HepG2 (cell line): ENCODE results near the gene PNLIPRP1.

Experiments
- ARNT ChIP-seq: fragments of 450-650 bp; IDR thresholded peaks from 2 replicates; pipeline ENCODE4 v1.6.1; 2017
- EP300 ChIP-seq, 3 experiments: sonication (generic) in 1 of 3; formaldehyde crosslinking in 1 of 3; IDR thresholded peaks; 2 replicates each; pipeline versions ENCODE4 v1.5.1 to v1.6.1; 2011 to 2020; ENCODE audit warnings: low read depth in 2 of 3, low read length in 2 of 3, borderline replicate concordance in 1 of 3, improper control_type of control experiment in 1 of 3, mild to moderate bottlenecking in 1 of 3, missing genetic modification reagents in 1 of 3, moderate library complexity in 1 of 3
- FOXA1 ChIP-seq, 2 experiments: fragments of 450-650 bp in 1 of 2; sonication (generic) in 1 of 2; formaldehyde crosslinking in 1 of 2; IDR thresholded peaks; 2 replicates each; pipeline versions ENCODE4 v1.4.0 to v1.6.1; 2016 to 2020; ENCODE audit warnings: missing genetic modification reagents in 1 of 2
- IRX3 ChIP-seq: sonication (generic); formaldehyde crosslinking; IDR thresholded peaks from 2 replicates; pipeline ENCODE4 v1.8.1; 2023; ENCODE audit warnings: mild to moderate bottlenecking, low read depth, missing genetic modification reagents, borderline replicate concordance
- NCOA1 ChIP-seq: sonication (generic); formaldehyde crosslinking; IDR thresholded peaks from 2 replicates; pipeline ENCODE4 v1.9.0; 2021; ENCODE audit warnings: missing genetic modification reagents
- POLR2A ChIP-seq, 2 experiments: IDR thresholded peaks; 2 replicates each; pipeline ENCODE4 v1.6.1; 2011; ENCODE audit warnings: low read depth in 2 of 2, low read length in 2 of 2, mild to moderate bottlenecking in 1 of 2, moderate library complexity in 1 of 2; ENCODE audit not compliant: insufficient read depth in 1 of 2
- POLR2AphosphoS5 ChIP-seq: IDR thresholded peaks from 2 replicates; pipeline ENCODE4 v1.6.1; 2012; ENCODE audit warnings: low read depth, low read length
- TSC22D2 ChIP-seq: sonication (generic); formaldehyde crosslinking; IDR thresholded peaks from 2 replicates; pipeline ENCODE4 v1.5.1; 2020; ENCODE audit warnings: missing genetic modification reagents, mild to moderate bottlenecking, borderline replicate concordance
- USF2 ChIP-seq, 2 experiments: sonication (generic) in 1 of 2; formaldehyde crosslinking in 1 of 2; IDR thresholded peaks; 2 replicates each; pipeline versions ENCODE4 v1.5.1 to v1.6.1; 2011 to 2020; ENCODE audit warnings: borderline replicate concordance in 1 of 2, low read depth in 1 of 2, low read length in 1 of 2, mild to moderate bottlenecking in 1 of 2, missing genetic modification reagents in 1 of 2, moderate library complexity in 1 of 2

DNA sequence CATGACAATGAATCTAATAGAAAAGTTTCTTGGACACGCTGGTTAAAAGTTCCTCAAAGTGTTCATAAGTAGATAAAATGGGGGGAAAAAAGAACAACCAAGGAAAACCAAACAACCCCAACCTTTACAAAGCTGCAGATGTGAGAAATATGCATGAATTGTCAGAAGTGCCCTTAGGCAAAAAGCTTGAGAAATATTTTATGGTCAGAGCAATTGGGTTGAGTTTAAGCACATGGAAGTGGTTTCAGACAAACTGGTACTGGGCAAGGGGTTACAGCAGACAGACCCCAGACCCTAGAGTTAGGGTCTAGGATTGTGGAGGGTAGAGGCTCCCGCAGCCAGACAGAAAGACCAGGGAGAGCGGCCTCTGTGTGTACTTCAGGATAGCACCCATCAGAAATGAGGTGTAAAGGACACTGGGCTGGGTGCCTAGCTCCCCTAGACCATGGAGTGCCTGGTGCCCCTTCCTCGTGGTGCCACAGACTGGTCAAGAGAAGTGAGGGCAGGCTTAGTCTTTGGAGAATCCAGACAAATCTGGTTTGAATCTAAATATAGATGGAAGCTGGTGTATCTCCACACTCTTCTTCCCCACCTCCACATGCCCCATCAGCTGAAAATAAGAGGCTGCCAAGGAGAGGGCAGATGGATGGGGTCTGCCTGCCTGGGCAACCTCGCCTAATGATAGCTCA is 67.2 kb downstream of the PNLIPRP1 start:
- TF ChIP-seq NCOA1 (CRISPR knock-in tag): no peak
- no peak for TF ChIP-seq POLR2AphosphoS5
- no peak for TF ChIP-seq TSC22D2 (CRISPR knock-in tag)
- TF ChIP-seq ARNT: no peak
- no peak for TF ChIP-seq IRX3 (CRISPR knock-in tag)
- TF ChIP-seq FOXA1 (IDR thresholded peaks at IDR 0.05): no peak
- TF ChIP-seq FOXA1 (CRISPR knock-in tag; IDR thresholded peaks at IDR 0.05): no peak
- TF ChIP-seq USF2 (IDR thresholded peaks at IDR 0.05; ENCODE audit: low read depth, low read length): no peak
- TF ChIP-seq USF2 (CRISPR knock-in tag; IDR thresholded peaks at IDR 0.05; ENCODE audit: borderline replicate concordance): no peak
- TF ChIP-seq POLR2A (IDR thresholded peaks at IDR 0.05; ENCODE audit: insufficient read depth in 1 of 2, low read depth in 2 of 2, low read length in 2 of 2): no peak
- no peak for TF ChIP-seq EP300 (IDR thresholded peaks at IDR 0.05; ENCODE audit: low read depth in 2 of 2, low read length in 2 of 2)
- no peak for TF ChIP-seq EP300 (CRISPR knock-in tag; IDR thresholded peaks at IDR 0.05; ENCODE audit: borderline replicate concordance)
